CD14-positive monocyte (primary cell): Measurements from ENCODE around the gene MBIP. TPM values are rescaled to one million over a fixed set of nuclear protein-coding genes. Genes with fewer than 3 reads are reported as not detected.

Source experiments
- DNase-seq, 3 donors: peaks; one replicate each; pipeline ENCODE4 v3.0.0-alpha.2; 2011 to 2022
- H2AFZ ChIP-seq: 2 replicates; pipeline ENCODE4 v1.6.0; 2012; ENCODE audit warnings: mild to moderate bottlenecking, low read depth, low read length, inconsistent platforms; ENCODE audit not compliant: insufficient read depth, poor library complexity, severe bottlenecking
- H3K27ac ChIP-seq, 2 donors: 1 replicate in 1 of 2; 2 replicates in 1 of 2; pipeline ENCODE4 v1.5.1; 2012 to 2013; ENCODE audit warnings: low read length in 2 of 2, control low read depth in 1 of 2, inconsistent platforms in 1 of 2, low read depth in 1 of 2, mild to moderate bottlenecking in 1 of 2
- H3K27me3 ChIP-seq, 2 donors: one replicate each; pipeline versions ENCODE4 v1.6.0 to v1.6.1; 2011 to 2013; ENCODE audit warnings: low read length in 2 of 2; ENCODE audit not compliant: control insufficient read depth in 2 of 2, insufficient read depth in 2 of 2
- H3K36me3 ChIP-seq, 2 donors: replicated peaks in 1 of 2; 1 replicate in 1 of 2; 2 replicates in 1 of 2; pipeline versions ENCODE4 v1.5.1 to v1.6.1; 2012 to 2013; ENCODE audit warnings: low read length in 2 of 2, control low read depth in 1 of 2, inconsistent platforms in 1 of 2, mild to moderate bottlenecking in 1 of 2; ENCODE audit not compliant: insufficient read depth in 2 of 2, control insufficient read depth in 1 of 2
- H3K4me1 ChIP-seq, 2 donors: 1 replicate in 1 of 2; 2 replicates in 1 of 2; pipeline versions ENCODE4 v1.5.1 to v1.6.1; 2012 to 2013; ENCODE audit warnings: low read length in 2 of 2, control low read depth in 1 of 2, inconsistent platforms in 1 of 2, mild to moderate bottlenecking in 1 of 2, moderate library complexity in 1 of 2; ENCODE audit not compliant: insufficient read depth in 2 of 2, control insufficient read depth in 1 of 2
- H3K4me2 ChIP-seq: replicated peaks from 2 replicates; pipeline ENCODE3; 2012; ENCODE audit warnings: low read length, moderate library complexity, mild to moderate bottlenecking; ENCODE audit not compliant: poor library complexity, severe bottlenecking; ENCODE audit errors: extremely low read depth
- H3K4me3 ChIP-seq, 3 experiments: fragments of 200-600 bp in 1 of 3; sonication (generic) in 1 of 3; replicated peaks in 1 of 3; 1 replicate in 2 of 3; 2 replicates in 1 of 3; pipeline ENCODE4 v1.5.1; 2011 to 2013; ENCODE audit warnings: low read length in 3 of 3, mild to moderate bottlenecking in 3 of 3, control low read depth in 2 of 3, low read depth in 2 of 3, inconsistent platforms in 1 of 3, moderate library complexity in 1 of 3
- H3K79me2 ChIP-seq: 2 replicates; pipeline ENCODE4 v1.6.0; 2012; ENCODE audit warnings: mild to moderate bottlenecking, control low read depth, inconsistent platforms, low read length, moderate library complexity; ENCODE audit not compliant: insufficient read depth
- H3K9ac ChIP-seq: 2 replicates; pipeline ENCODE4 v1.6.0; 2017; ENCODE audit warnings: low read length, mild to moderate bottlenecking; ENCODE audit not compliant: insufficient read depth, poor library complexity, severe bottlenecking
- H3K9me3 ChIP-seq, 2 donors: replicated peaks in 1 of 2; 1 replicate in 1 of 2; 2 replicates in 1 of 2; pipeline versions ENCODE4 v1.5.1 to v1.6.1; 2012 to 2013; ENCODE audit warnings: low read length in 2 of 2, control low read depth in 1 of 2; ENCODE audit not compliant: control insufficient read depth in 1 of 2, insufficient read depth in 1 of 2
- H4K20me1 ChIP-seq: 2 replicates; pipeline ENCODE4 v1.6.0; 2012; ENCODE audit warnings: mild to moderate bottlenecking, low read length, control low read depth, moderate library complexity; ENCODE audit not compliant: insufficient read depth
- H3K27ac Mint-ChIP-seq, 7 donors: one replicate each; pipeline ENCODE4 v1.8.0; 2020; ENCODE audit warnings: mild to moderate bottlenecking in 7 of 7, mixed read lengths in 7 of 7, moderate library complexity in 6 of 7, inconsistent platforms in 2 of 7
- H3K27me3 Mint-ChIP-seq, 3 donors: one replicate each; pipeline ENCODE4 v1.8.0; 2021 to 2022; ENCODE audit warnings: low read depth in 3 of 3, mild to moderate bottlenecking in 3 of 3, mixed read lengths in 3 of 3, moderate library complexity in 3 of 3, inconsistent platforms in 1 of 3
- H3K36me3 Mint-ChIP-seq, 2 donors: one replicate each; pipeline ENCODE4 v1.8.0; 2020; ENCODE audit warnings: mixed read lengths in 2 of 2, inconsistent platforms in 1 of 2, mild to moderate bottlenecking in 1 of 2
- H3K4me1 Mint-ChIP-seq: one replicate; pipeline ENCODE4 v1.8.0; 2020; ENCODE audit warnings: mild to moderate bottlenecking, mixed read lengths
- H3K4me3 Mint-ChIP-seq, 2 donors: one replicate each; pipeline ENCODE4 v1.8.0; 2020; ENCODE audit warnings: mild to moderate bottlenecking in 2 of 2, mixed read lengths in 2 of 2, moderate library complexity in 1 of 2
- H3K9me3 Mint-ChIP-seq, 7 donors: one replicate each; pipeline ENCODE4 v1.8.0; 2020 to 2022; ENCODE audit warnings: mixed read lengths in 7 of 7, mild to moderate bottlenecking in 6 of 7, moderate library complexity in 6 of 7, inconsistent platforms in 2 of 7
- WGBS: methylation state at CpG from one replicate; pipeline ENCODE4 v1.1.5; 2013; ENCODE audit warnings: missing lambda C conversion rate; ENCODE audit not compliant: insufficient coverage; 5-methylcytosine and 5-hydroxymethylcytosine counted together
- intact Hi-C, 2 donors: fragments of 100-400 bp; cut with micrococcal nuclease; formaldehyde crosslinking; loops; one replicate each; pipeline versions ENCODE4 v1.15.0 to v1.15.1; 2023
- polyA plus RNA-seq, 3 donors: library from polyadenylated mRNA; depleted of rRNA in 1 of 3; unstranded in 2 of 3; stranded (reverse) in 1 of 3; fragments of 300-500 nt in 2 of 3; fragments of >200 nt in 1 of 3; fragmentation: Illumina TruSeq in 2 of 3; gene quantifications; 1 replicate in 2 of 3; 2 replicates in 1 of 3; pipeline ENCODE4 v1.2.3, GENCODE V29; 2012 to 2021
- TF ChIP-seq, protein P1 (sequence below): fragments of 200-600 bp; IDR thresholded peaks from one replicate; pipeline ENCODE4 v1.8.0; 2022; ENCODE audit warnings: antibody characterized with exemption, mild to moderate bottlenecking

MBIP gene
- polyA plus RNA-seq, 3 donors: 6.6 to 9.1 (median 8.0) TPM

- H3K9me3 Mint-ChIP-seq: peaks cover 0 to 1% (median 0%) of the 10 kb centered on the region in 7 donors
- TF ChIP-seq, protein P1, sequence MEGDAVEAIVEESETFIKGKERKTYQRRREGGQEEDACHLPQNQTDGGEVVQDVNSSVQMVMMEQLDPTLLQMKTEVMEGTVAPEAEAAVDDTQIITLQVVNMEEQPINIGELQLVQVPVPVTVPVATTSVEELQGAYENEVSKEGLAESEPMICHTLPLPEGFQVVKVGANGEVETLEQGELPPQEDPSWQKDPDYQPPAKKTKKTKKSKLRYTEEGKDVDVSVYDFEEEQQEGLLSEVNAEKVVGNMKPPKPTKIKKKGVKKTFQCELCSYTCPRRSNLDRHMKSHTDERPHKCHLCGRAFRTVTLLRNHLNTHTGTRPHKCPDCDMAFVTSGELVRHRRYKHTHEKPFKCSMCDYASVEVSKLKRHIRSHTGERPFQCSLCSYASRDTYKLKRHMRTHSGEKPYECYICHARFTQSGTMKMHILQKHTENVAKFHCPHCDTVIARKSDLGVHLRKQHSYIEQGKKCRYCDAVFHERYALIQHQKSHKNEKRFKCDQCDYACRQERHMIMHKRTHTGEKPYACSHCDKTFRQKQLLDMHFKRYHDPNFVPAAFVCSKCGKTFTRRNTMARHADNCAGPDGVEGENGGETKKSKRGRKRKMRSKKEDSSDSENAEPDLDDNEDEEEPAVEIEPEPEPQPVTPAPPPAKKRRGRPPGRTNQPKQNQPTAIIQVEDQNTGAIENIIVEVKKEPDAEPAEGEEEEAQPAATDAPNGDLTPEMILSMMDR: no peak
- Histone ChIP-seq H3K4me2 (no peak overlapping the region), H3K4me1 (peaks cover 13 to 21% of the 10 kb centered on the region in 2 donors), H3K4me3 (no peak overlapping the region), H3K9ac (no peak overlapping the region), H3K27me3 (no peaks in the 10 kb centered on the region), H3K79me2 (no peaks in the 10 kb centered on the region), H4K20me1 (no peaks in the 10 kb centered on the region), H3K36me3 (no peaks in the 10 kb centered on the region), H3K27ac (no peak overlapping the region), H3K9me3 (no peaks in the 10 kb centered on the region), H2AFZ (no peak overlapping the region)
- no CpG with 5 or more reads among the region's 1 CpG for WGBS
- H3K27me3 Mint-ChIP-seq: peaks cover 0 to 6% (median 5%) of the 10 kb centered on the region in 3 donors
- peaks cover 17% of the 10 kb centered on the region for H3K4me1 Mint-ChIP-seq
- intact Hi-C loops: no loop called here
- DNase-seq: no peak
- H3K4me3 Mint-ChIP-seq: no peak overlapping the region
- H3K36me3 Mint-ChIP-seq: no peaks in the 10 kb centered on the region
- H3K27ac Mint-ChIP-seq: no peak overlapping the region
Observed at GRCh38 chr14:36289954-36290353, 30.5 kb downstream of the MBIP start.

GRCh38 chr14:36288496-36288895 lies 31.9 kb downstream of the MBIP start:
- Histone ChIP-seq H3K27ac (no peak overlapping the region), H3K27me3 (no peaks in the 10 kb centered on the region), H3K4me1 (peaks cover 4 to 9% of the 10 kb centered on the region in 2 donors), H3K4me3 (no peak overlapping the region), H2AFZ (no peak overlapping the region), H3K9me3 (no peaks in the 10 kb centered on the region), H4K20me1 (no peaks in the 10 kb centered on the region), H3K36me3 (no peaks in the 10 kb centered on the region), H3K9ac (no peak overlapping the region), H3K4me2 (no peak overlapping the region), H3K79me2 (no peaks in the 10 kb centered on the region)
- Mint-ChIP-seq H3K4me3 (no peak overlapping the region), H3K27ac (no peak overlapping the region), H3K9me3 (peaks cover 0 to 1% (median 0%) of the 10 kb centered on the region in 7 donors), H3K4me1 (peaks cover 7% of the 10 kb centered on the region), H3K27me3 (peaks cover 0 to 6% (median 5%) of the 10 kb centered on the region in 3 donors), H3K36me3 (no peaks in the 10 kb centered on the region)
- WGBS: no CpG with 5 or more reads among the region's 3 CpGs
- DNase-seq: no peak
- TF ChIP-seq, protein P1: no peak
- intact Hi-C loops: no loop called here
